NCI-H69 (cell line): ENCODE results near the gene PRELP.
A peak's percentile ranks its signal among the peaks of the same experiment; 100 is the strongest.

ENCODE experiments used
- DNase-seq: peaks from one replicate; lab custom pipeline; 2025; lab: John Stamatoyannopoulos, UW

The PRELP gene

DNA sequence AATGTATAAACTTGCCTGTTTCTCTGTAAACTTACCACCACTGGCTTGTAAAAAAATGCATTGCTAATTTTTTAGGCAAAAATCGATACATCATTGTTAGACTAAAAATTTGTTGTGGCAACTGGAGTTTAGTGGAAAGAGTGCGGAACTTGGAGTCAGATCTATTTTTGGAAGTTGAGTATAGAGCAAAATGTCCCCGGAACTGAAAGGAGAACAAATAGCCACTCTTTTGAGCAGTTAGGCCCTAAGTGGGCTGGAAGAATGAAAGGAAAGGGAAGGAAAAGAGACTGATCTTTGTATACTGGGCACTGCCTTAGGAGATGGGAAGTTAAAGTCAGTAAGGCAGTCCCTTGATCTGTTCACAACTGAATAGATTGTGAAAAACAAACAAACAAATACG, 48.5 kb downstream of the PRELP start:
- no peak for DNase-seq

DNA sequence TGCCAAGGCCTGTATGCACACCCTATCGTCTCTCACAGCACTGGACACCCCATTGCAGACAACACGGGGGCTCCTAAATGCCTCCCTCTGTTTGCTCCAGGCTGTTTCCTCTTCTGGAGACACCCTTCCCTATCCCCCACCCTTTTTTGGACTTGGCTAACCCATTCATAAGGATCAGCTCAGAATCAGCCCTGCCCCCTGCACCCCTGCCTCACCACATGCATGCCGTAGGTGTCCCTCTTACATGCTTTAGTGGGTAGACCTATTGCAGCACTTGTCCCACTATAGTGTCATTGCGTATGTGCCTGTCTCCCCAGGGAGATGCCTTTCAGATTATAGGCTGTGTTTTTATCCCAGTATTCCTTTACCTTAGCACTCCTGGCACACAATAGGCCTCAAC, 49.2 kb downstream of the PRELP start:
- peak; percentile 75 for DNase-seq

DNA sequence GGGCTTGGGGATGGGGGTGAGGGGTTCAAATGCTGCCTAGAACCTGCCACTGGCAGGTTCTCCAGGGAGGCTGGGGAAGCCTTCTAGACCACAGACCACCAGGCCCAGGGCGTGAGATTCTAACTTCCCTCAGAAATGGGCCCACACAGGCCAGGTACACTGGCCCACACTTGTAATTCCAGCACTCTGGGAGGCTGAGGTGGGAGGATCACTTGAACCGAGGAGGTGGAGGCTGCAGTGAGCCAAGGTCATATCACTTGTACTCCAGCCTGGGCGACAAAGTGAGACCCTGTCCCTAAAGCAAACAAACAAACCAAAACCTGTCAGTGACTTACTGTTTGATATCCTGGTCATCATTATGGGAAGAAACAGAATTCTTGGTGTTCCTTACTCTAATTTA, 50.1 kb downstream of the PRELP start:
- DNase-seq = no peak

DNA sequence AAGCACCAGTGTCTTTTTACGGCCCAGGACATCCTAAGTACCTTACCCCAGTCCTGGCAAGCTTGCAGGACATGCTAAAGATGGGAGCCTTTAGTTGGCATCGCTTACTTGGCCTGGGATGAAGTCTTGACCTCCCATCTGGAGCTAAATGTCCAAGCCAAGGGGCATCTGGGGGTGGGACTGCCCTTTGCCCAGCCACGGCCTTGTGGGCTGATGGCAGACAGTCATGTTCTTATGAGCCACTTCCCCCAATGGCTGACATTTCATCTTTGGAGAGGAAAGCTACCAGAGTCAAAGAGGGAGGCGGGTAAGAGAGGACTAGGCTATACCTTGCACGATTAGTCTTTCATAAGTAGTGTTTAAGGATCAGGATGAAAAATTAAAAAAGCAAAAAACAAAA, 50.5 kb downstream of the PRELP start:
- no peak for DNase-seq

DNA sequence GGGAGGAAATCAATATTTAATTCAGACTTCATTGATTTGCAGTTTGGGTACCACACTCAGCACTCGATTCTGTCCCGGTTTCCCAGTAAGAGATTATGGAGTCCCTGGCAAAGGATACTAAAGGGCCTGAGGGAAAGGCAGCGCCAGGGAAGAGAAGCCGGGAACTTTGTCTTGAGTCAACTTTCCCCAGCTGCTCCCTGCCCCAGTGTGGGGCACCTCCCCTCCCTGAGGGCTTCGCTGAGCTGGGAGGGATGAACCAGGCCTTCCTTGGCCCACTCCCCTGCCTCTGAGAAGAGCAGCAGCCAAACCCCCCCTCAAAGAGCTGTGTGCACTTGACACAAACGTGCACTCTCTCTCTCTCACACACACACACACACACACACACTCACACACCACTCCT, 51.0 kb downstream of the PRELP start:
- DNase-seq = peak; percentile 84

DNA sequence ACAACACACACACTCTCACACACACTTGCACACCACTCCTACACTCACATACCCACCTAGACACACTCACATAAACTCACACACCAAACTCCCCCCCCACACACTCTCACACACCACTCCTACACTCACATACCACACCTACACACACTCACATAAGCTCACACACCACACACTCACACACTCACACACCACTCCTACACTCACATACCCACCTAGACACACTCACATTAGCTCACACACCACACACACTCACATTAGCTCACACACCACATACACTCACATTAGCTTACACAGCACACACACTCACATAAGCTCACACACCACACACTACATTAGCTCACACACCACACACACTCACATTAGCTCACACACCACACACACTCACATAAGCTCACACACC, 51.4 kb downstream of the PRELP start:
- no peak for DNase-seq

DNA sequence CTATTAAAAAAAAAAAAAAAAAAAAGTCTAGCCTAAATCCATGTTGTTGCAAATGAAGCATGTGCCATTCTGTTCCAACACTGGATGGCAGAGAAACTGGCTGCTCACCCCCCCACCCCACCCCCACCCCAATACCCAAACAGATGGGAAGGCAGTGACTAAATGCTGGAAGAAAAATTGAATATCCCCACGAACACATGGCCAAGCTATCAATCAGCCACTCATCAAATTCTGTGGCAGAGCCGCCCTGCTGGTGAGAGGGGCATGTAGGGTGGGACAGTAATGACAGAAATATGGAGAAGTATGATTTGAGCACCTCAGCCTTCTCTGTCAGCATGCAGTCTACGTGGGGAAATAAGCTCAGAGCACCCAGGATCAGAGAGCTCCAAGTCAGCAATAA, 52.5 kb downstream of the PRELP start:
- peak; percentile 64 for DNase-seq

DNA sequence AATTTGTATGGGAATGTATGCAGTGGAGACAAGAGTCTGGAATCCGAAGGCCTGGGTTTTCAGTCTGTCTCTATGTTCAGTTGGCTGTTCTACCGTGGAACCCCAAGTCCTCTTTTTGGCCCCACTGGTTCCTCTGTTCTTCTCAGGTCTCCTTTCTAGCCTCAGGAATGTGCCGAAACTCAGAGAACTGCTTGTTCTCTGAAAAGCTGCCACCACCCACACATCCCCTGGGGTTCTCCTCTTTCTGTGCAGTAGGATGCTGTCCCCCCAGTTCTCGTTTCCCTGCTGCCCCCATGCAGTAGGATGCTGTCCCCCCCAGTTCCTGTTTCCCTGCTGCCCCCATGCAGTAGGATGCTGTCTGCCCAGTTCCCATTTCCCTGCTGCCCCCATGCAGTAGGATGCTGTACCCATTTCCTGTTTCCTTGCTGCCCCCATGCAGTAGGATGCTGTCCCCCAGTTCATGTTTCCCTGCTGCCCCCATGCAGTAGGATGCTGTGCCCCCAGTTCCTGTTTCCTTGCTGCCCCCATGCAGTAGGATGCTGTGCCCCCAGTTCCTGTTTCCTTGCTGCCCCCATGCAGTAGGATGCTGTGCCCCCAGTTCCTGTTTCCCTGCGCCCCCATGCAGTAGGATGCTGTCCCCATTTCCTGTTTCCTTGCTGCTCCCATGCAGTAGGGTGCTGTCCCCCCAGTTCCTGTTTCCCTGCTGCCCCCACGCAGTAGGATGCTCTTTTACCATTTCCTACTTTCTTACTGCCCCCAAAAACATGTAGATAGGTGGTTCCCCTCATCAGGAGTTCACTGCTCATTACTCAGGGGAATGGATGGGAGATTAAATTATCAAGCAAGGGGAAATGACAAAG, 53.6 kb downstream of the PRELP start:
- no peak for DNase-seq

DNA sequence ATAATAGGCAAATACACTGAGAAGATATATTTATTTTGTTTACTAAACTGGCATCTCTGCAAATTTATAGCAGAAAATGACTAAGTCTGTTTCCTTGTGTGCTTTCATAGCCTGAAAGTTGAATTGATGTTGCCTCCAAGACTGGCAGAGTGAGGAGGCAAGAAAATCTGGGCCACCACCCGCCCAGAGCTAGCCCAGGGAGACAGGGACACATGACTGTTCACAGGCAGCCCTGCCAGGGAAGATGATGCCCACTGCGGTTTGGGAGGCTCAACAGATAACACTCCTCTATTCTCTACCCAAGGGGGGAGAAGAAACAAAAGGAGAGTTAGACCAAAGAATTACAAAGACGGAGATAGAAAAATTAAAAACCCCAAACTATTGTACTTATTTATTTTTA, 55.5 kb downstream of the PRELP start:
- no peak for DNase-seq

DNA sequence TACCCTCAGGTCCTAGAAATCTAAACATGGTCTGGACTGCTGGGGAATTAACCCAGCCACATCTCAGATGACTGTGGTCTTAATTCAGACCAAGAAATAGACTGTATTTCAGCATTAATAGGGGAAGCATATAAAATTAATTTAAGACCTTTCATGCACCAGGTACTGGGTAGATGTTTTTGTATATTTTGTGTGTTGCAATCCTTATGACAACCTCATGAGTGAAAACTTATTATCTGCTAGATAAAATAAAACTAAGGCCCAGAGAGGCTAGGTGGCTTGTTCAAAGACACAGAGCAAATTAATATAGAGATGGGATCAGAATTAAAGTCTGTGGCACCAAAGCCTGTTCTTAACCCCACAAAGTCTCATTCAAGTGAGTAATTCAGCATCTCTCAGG, 58.4 kb downstream of the PRELP start:
- DNase-seq = no peak

DNA sequence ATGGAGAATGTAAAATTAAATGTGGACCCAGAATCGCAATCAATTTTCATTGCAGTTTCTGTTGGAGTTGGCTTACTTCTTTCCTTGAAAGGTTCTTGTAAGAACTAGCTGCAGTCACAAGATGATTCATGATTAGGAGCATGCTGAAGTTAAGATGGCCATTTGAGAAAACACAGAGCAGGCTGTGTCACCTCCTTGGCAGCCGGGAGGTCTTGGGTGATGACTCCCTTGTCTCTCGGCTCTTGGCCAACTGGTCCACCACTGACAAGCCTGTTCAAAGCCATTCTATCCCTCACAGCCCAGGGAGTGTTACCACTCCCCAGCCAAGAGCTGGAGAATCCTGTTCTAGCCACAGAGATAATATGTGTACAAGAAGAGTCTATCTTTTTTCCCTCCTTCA, 58.9 kb downstream of the PRELP start:
- no peak for DNase-seq

DNA sequence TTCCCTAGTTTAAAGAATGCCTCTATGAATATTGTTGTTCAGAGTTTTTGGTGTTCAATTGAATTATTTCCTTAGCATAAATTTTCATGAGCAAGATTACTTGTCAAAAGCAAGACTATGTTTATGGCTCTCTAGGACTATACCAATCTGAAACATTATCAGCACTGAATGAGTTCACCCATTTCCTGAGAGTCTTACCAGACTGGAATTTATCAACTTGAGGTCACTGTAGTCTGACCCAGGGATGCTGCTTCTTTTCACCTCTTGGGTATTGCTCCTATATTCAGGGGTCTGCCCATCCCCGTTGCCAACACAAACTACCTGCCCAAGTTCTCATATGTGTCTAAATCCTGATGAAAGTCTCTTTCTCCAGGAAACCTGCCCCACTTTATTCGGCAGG, 61.0 kb downstream of the PRELP start:
- no peak for DNase-seq

DNA sequence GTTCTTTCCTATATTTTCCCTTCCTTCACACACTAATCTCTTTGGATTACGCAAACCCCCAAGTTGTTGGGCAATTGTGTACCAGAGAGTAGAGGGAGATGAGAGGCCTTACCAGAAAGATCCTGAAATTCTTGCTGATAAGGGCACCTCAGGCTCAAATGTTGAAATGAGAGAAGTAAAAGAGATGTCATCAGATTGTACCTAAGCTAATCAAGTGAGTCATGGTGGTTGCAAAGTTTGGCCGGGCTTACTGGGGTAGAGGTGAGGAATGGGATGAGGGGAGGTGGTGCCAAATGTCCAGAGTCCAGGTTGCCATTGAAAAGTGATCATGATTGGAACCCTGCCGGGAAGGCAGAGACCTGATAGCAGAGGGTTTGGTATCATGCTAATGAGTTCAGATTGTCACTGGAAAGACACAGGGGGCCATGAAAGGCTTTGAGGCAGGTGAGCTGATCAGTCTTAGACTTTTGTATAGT, 61.4 kb downstream of the PRELP start:
- no peak for DNase-seq

DNA sequence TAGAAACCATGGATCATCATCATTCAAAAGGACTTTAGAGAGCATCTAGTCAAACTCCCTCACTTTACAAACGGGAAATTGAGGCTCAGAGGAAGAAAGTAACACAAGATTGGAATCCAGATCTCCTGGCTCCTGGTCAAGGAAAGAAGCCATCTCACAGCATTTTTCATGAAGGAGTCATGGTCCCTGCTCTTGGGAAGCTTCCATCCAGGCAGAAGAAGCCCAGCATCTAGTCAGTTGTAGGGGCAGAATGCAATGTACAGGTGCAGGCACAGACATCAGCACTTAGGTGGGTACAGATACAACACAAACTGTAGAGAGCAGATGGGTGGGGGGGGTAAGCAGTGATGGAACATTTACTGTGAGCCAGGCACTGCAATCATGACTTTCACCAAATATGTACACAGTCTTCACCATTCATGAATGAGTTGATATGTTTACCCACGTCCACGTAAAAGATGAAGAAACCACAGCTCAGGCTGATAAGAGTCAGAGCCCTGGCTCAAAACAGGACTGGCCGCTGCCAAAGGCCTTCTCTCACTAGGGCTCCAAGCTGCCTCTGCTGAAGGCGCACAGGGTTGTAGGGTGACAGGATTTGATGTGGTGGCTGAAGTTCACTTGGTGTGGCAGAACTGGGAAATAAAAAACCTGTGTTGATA, 62.3 kb downstream of the PRELP start:
- DNase-seq = peak; percentile 75

DNA sequence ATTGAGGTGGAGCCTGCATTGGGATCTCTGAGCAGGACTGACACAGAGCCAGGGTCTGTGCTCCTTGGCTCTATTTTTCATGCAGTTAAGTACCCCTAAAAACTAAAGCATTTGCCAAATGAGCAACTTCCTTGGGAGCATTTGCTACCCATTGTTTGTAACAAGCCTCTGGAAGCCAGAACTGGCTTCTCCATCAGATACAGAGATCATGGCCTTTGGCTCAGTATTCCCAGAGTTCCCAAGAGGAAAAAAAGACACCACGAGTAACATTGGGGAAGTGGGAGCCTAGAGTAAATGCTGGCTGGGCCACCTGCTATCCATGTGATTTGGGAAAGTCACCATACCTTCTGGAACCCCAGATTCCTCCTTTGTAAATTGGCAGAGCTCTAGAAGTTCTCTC, 63.1 kb downstream of the PRELP start:
- no peak for DNase-seq

DNA sequence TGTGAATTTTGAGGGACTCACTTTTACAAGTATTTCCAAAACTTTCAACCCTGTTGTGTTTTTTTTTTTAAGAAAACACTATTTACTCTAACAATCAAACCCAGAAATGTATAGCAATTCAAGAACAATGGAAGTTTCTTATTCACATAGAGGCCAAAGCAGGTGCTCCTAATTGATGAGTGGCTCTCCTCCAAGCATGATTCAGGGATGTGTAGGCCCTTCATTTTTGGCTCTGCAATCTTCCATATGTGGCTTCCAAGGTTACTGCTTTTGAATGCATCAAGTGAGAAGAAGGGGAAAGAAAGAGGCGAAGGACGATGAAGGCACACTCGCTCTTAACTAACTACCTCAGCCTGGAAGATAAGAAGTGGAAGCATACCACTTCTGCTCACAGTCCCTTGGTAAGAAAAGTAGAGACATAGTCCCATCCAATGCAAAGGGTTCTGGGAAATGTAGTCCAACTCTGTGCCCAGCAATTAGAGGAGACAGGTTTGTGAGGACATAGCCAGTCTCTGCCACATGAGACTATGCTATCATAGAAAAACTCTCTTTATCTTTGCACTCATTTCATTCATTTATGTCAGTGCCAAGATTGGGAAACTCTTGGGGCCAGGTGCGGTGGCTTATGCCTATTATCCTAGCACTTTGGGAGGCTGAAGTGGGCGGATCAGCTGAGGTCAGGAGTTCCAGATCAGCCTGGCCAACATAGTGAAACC, 64.4 kb downstream of the PRELP start:
- DNase-seq = no peak
